DMS 273 (cell line): ENCODE data around the gene YWHAB.

ENCODE experiments used
- DNase-seq: peaks from one replicate; lab custom pipeline; 2025; ENCODE audit not compliant: unreplicated experiment; lab: John Stamatoyannopoulos, UW

YWHAB gene

GRCh38 chr20:44950368-44950767 is 64.9 kb downstream of the YWHAB start:
- DNase-seq, result no peak

- DNase-seq, result no peak
Observed at GRCh38 chr20:44952731-44953130, 67.2 kb downstream of the YWHAB start.

- no peak for DNase-seq
Observed at GRCh38 chr20:44954211-44954610, 68.7 kb downstream of the YWHAB start.

- DNase-seq, result no peak
Observed at GRCh38 chr20:44955270-44955669, 69.8 kb downstream of the YWHAB start.

GRCh38 chr20:44956410-44956809 is 70.9 kb downstream of the YWHAB start:
- no peak for DNase-seq
